ENCODE measurements around the gene BNIP5.

The BNIP5 gene

DNA sequence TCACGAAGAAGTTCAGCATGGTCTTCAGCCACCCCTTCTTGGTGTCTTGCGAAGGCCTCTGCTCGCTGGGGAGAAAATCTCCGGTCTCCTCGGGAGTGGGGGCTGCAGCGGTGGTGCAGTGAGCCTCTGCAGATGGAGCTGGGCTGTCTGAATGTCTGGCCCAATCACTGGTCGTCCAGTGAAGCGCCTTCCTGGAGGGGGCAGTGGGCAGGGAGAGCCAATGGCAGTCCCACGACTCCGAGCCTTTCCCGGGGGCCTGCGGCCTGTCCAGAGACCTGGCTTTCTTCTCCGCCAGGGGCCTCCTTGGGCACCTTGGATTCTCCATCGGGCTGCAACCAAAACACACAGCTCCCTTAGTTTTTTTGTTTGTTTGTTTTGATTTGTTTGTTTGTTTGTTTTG, 6.3 kb downstream of the BNIP5 start:
- TF ChIP-seq, protein P1, sequence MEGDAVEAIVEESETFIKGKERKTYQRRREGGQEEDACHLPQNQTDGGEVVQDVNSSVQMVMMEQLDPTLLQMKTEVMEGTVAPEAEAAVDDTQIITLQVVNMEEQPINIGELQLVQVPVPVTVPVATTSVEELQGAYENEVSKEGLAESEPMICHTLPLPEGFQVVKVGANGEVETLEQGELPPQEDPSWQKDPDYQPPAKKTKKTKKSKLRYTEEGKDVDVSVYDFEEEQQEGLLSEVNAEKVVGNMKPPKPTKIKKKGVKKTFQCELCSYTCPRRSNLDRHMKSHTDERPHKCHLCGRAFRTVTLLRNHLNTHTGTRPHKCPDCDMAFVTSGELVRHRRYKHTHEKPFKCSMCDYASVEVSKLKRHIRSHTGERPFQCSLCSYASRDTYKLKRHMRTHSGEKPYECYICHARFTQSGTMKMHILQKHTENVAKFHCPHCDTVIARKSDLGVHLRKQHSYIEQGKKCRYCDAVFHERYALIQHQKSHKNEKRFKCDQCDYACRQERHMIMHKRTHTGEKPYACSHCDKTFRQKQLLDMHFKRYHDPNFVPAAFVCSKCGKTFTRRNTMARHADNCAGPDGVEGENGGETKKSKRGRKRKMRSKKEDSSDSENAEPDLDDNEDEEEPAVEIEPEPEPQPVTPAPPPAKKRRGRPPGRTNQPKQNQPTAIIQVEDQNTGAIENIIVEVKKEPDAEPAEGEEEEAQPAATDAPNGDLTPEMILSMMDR (IDR thresholded peaks at IDR 0.05; ENCODE audit: low read depth, low read length): no peak
- H3K4me3 ChIP-seq (replicated peaks in 1 of 2; ENCODE audit: low read depth in 2 of 2, low read length in 2 of 2): no peak overlapping the region
- DNase-seq (ENCODE audit: low read depth in 2 of 2): no peak

DNA sequence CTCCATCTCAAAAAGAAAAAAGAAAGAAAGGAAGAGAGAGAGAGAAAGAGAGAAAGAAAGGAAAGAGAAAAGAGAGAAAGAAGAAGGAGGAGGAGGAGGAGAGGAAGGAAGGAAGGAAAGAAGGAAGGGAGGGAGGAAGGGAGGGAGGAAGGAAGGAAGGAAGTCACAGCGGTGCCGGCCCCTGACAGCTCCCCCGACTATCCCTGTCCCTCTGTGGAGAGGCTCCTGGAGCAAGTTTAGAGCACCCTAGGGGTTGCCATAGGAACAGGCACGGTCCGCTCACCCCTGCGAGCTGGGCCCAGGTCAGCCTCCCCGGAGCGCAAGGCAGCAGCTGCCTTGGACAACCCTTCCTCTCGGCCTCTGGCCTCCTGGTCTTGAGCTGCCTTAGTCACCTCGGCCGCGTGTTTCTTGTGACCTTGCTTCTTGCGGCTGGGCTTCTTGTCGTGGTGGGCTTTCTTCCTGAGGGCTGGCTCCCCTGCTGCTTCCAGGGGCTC, 6.8 kb downstream of the BNIP5 start:
- no peak for DNase-seq (ENCODE audit: low read depth in 2 of 2)
- no peak overlapping the region for H3K4me3 ChIP-seq (replicated peaks in 1 of 2; ENCODE audit: low read depth in 2 of 2, low read length in 2 of 2)
- TF ChIP-seq, protein P1 (IDR thresholded peaks at IDR 0.05; ENCODE audit: low read depth, low read length): no peak

DNA sequence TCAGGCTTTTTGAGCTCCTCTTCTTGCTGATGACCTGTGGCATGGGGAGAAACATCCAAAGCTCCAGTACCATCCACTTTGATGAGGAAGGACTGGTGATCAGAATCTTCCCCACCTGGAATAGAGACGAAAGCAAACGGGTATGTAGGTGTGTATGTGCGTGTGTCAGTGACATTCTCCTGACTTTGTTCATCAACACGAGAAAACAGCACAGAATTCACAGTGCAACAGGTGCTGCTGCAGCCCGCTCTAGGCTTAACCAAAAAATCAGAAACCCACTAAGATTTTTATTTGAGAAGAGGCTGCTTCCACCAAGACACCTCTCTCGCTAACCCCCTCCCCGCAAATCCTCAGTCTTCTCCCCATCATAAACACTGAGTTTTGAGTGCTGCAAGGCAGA, 8.1 kb downstream of the BNIP5 start:
- no peak overlapping the region for H3K4me3 ChIP-seq (replicated peaks in 1 of 2; ENCODE audit: low read depth in 2 of 2, low read length in 2 of 2)
- TF ChIP-seq, protein P1 (IDR thresholded peaks at IDR 0.05; ENCODE audit: low read depth, low read length): no peak
- no peak for DNase-seq (ENCODE audit: low read depth in 2 of 2)

DNA sequence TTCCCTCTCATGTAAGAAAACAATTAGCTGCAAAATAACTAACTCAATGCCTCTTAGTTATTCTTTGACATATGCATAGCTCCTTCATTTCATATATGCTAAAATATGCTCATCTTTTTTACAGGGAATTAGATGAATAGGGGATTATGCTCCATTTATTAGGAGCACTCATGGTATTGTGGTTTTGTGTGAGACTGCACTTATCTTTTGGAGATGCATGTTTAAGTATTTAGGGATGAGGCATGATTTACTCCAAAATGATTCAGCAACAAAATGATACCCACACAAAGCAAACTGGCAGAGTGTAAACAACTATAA, 8.8 kb downstream of the BNIP5 start:
- DNase-seq (ENCODE audit: low read depth in 2 of 2): no peak
- TF ChIP-seq, protein P1 (IDR thresholded peaks at IDR 0.05; ENCODE audit: low read depth, low read length): no peak
- H3K4me3 ChIP-seq (replicated peaks in 1 of 2; ENCODE audit: low read depth in 2 of 2, low read length in 2 of 2): no peak overlapping the region

DNA sequence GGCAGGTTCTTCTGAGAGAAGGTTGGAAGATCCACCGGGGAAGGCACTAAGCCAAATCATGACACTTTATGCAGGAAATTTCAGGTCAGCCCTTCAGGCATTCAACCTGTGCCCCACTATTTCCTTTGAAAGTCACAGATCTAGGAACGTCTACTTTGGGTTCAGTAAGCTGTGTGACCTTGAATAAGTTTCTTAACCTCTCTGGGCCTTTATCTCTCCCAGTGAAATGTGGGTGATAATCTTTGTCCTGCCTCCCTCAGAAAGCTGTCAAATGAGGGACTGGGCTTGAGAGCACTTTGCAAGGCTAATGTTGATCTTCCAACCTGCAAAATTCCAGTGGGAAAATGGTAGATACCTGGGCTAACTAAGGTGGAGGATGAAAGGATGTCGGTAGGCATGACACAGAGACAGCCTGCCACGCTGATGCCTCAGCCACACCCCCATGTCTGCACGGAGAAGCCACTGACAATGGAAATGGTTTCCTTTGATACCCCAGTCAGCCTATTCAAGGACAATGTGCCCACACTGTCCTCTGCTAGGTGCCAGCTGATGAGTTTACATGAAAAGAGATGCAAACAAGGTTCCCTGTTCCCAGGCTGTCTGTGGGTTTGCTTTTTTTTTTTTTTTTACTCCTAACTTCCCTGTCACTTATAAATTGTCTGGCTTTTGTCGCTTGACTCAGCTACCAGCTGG, 9.3 kb downstream of the BNIP5 start:
- TF ChIP-seq, protein P1 (IDR thresholded peaks at IDR 0.05; ENCODE audit: low read depth, low read length): no peak
- no peak overlapping the region for H3K4me3 ChIP-seq (replicated peaks in 1 of 2; ENCODE audit: low read depth in 2 of 2, low read length in 2 of 2)
- no peak for DNase-seq (ENCODE audit: low read depth in 2 of 2)

DNA sequence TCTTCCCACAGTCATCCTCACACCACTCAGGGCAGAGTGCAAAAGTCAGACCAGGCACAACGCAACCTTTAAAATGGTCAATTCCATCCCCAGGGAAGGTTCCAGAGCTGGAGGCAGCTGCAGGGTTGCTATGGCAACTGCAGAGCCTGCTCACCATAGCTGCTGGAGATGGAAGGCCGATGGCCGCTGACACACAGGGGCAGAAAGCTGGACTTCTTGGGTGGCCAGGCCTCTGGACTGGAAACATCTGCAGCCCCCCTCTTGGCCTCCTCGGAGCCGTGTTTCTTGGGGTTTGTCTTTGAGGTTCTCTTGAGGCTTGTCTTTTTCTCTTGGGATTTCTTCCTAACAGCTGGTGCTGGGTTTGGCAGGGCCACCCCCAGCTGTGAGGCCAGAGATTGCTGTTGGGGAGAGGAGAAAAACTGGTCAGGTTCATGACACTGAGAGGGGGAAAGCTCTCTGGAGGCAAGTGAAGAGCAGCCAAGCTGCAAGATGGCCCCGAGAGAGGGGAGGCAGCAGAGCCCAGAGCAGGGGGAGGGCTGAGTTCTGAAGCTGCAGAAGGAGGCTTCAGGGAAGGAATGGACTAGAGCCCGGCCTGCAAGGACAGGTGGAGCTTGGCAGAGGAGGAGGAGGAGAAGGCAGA, 10.2 kb downstream of the BNIP5 start:
- TF ChIP-seq, protein P1 (IDR thresholded peaks at IDR 0.05; ENCODE audit: low read depth, low read length): no peak
- no peak overlapping the region for H3K4me3 ChIP-seq (replicated peaks in 1 of 2; ENCODE audit: low read depth in 2 of 2, low read length in 2 of 2)
- peak; percentile 35 to 58 for DNase-seq (ENCODE audit: low read depth in 2 of 2)
